HG03432 (cell line): Measurements from ENCODE around the gene ACTR10.

ENCODE experiments used
- ATAC-seq: cut with Tn5 transposase; IDR thresholded peaks from one replicate; pipeline ENCODE4 v1.9.1; 2021; ENCODE audit warnings: mild to moderate bottlenecking, moderate library complexity; ENCODE audit not compliant: unreplicated experiment

Gene ACTR10

GRCh38 chr14:58278177-58278576 lies 78.2 kb downstream of the ACTR10 start:
- ATAC-seq = no peak

DNA sequence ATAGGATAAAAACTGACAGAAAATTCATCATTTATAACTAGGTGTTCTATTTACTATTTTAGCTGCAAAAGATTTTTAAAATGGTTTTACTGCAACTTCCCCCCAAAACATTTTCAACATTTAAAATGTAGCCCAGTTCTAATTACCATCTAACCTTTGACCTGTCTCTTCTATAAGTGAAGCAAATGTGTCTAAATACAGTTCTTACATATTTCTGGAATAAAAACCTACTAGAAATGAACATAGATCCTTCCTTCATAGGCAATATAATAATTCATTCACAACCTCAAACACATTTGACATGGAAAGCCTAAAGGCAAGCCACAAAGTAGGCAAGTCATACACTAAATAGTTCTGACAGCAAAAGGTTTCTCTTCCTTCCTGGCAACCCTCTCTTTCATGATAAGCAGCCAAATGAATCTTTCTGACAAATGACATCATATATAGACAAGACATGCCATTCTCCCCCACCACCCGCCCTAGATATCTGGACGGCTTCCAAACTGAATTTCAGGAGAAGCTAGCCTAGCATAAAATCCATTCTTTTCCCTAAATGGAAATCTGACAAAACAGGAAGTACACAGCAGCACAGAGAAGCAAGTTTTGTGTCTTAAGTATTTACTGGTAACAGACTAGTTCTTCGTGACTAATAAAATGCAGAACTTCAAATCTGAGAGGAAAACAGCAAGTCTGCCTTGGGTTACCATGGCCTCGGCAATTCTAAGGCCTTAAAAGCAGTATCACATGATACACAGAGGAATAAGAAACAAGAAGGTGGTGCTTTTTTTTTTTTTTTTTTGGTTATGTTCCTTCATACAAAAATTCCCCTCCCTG lies 81.2 kb downstream of the ACTR10 start:
- peak; percentile 78 for ATAC-seq

- ATAC-seq = no peak
These were observed 82.0 kb downstream of the ACTR10 start for GRCh38 chr14:58281969-58282368.

GRCh38 chr14:58282925-58283593 lies 83.1 kb downstream of the ACTR10 start:
- no peak for ATAC-seq

DNA sequence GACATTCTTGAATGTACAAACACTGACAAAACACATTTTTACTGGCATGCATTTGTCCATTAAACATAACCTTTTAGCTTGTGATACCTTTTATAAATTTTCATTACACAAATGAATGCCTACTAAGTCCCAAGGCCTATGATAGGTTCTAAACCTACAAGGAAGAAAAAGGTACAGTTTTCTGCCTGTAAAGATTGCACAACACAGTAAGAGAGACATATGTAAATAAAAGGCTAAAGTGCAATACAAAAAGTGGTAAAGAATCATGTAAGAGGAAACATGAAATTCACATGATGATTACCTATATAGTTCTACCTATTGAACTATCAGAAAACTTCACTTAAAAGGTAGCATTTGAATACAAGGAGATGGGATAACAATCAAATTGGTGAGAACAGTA lies 83.8 kb downstream of the ACTR10 start:
- no peak for ATAC-seq

- ATAC-seq = no peak
These were observed 85.2 kb downstream of the ACTR10 start for GRCh38 chr14:58285132-58285531.
